T-cell (primary cell): ENCODE data around the gene LEUTX. TPM values are rescaled to one million over a fixed set of nuclear protein-coding genes. Genes with fewer than 3 reads are reported as not detected.
"Not testable (repeated sequence)": the region's sequence is repeated elsewhere in the genome, so short reads cannot be mapped to it uniquely, and the experiment has no call there.

Experiments used
- ATAC-seq, 4 experiments: fragments of 200-7000 bp in 3 of 4; fragments of 150-1000 bp in 1 of 4; cut with Tn5 transposase; replicated peaks in 1 of 4; 1 replicate in 3 of 4; 2 replicates in 1 of 4; pipeline ENCODE4 v1.10.0; 2021; ENCODE audit warnings: moderate library complexity in 3 of 4, mild to moderate bottlenecking in 2 of 4, moderate number of reproducible peaks in 1 of 4
- CTCF ChIA-PET, 2 donors: fragments of 300-600 bp; sonication (Branson Sonifier 250); formaldehyde crosslinking; loops; one replicate each; lab custom pipeline; 2022; ENCODE audit warnings: antibody characterized with exemption in 2 of 2; lab: Charles Lee
- POLR2A ChIA-PET, 2 donors: fragments of 300-600 bp; sonication (Branson Sonifier 250); formaldehyde crosslinking; loops; one replicate each; lab custom pipeline; 2022; ENCODE audit warnings: antibody characterized with exemption in 2 of 2; lab: Charles Lee
- DNase-seq, 35 experiments: peaks; one replicate each; pipeline versions ENCODE4 v3.0.0 to v3.0.0-alpha.2; 2013 to 2023
- H3K27ac ChIP-seq: one replicate; pipeline ENCODE4 v1.5.1; 2013; ENCODE audit warnings: low read length
- H3K27me3 ChIP-seq, 2 experiments: replicated peaks in 1 of 2; 1 replicate in 1 of 2; 2 replicates in 1 of 2; pipeline versions ENCODE4 v1.6.1 to v1.7.0; 2013; ENCODE audit warnings: low read length in 1 of 2, mixed read lengths in 1 of 2; ENCODE audit not compliant: control insufficient read depth in 2 of 2, insufficient read depth in 2 of 2; ENCODE audit errors: extremely low read depth in 1 of 2
- H3K36me3 ChIP-seq, 2 donors: 1 replicate in 1 of 2; 2 replicates in 1 of 2; pipeline versions ENCODE4 v1.6.1 to v1.7.0; 2013; ENCODE audit warnings: low read length in 1 of 2; ENCODE audit not compliant: control insufficient read depth in 2 of 2, insufficient read depth in 1 of 2; ENCODE audit errors: extremely low read depth in 1 of 2
- H3K4me1 ChIP-seq, 2 experiments: 1 replicate in 1 of 2; 2 replicates in 1 of 2; pipeline versions ENCODE4 v1.6.1 to v1.7.0; 2013; ENCODE audit warnings: low read length in 2 of 2, mixed read lengths in 1 of 2; ENCODE audit not compliant: insufficient read depth in 2 of 2, control insufficient read depth in 1 of 2; ENCODE audit errors: extremely low read depth in 1 of 2
- H3K4me3 ChIP-seq, 2 donors: 1 replicate in 1 of 2; 2 replicates in 1 of 2; pipeline versions ENCODE4 v1.5.1 to v1.7.0; 2013; ENCODE audit warnings: mild to moderate bottlenecking in 2 of 2, low read length in 1 of 2, moderate library complexity in 1 of 2; ENCODE audit not compliant: control insufficient read depth in 1 of 2; ENCODE audit errors: extremely low read depth in 1 of 2
- H3K9me3 ChIP-seq: 2 replicates; pipeline ENCODE4 v1.7.0; 2013
- H3K27ac Mint-ChIP-seq, 2 donors: one replicate each; pipeline ENCODE4 v1.8.0; 2020 to 2021; ENCODE audit warnings: mild to moderate bottlenecking in 2 of 2, mixed read lengths in 2 of 2
- H3K27me3 Mint-ChIP-seq, 2 donors: one replicate each; pipeline ENCODE4 v1.8.0; 2021 to 2022; ENCODE audit warnings: mixed read lengths in 2 of 2
- H3K36me3 Mint-ChIP-seq: one replicate; pipeline ENCODE4 v1.8.0; 2021; ENCODE audit warnings: mixed read lengths
- H3K4me1 Mint-ChIP-seq, 3 donors: one replicate each; pipeline ENCODE4 v1.8.0; 2020 to 2022; ENCODE audit warnings: mixed read lengths in 3 of 3, mild to moderate bottlenecking in 1 of 3
- H3K4me3 Mint-ChIP-seq, 3 donors: one replicate each; pipeline ENCODE4 v1.8.0; 2020 to 2022; ENCODE audit warnings: mild to moderate bottlenecking in 3 of 3, mixed read lengths in 3 of 3, moderate library complexity in 3 of 3
- H3K9me3 Mint-ChIP-seq, 3 donors: one replicate each; pipeline ENCODE4 v1.8.0; 2020 to 2022; ENCODE audit warnings: mixed read lengths in 3 of 3
- WGBS: methylation state at CpG from one replicate; pipeline ENCODE4 v1.1.5; 2013; ENCODE audit warnings: missing lambda C conversion rate; ENCODE audit not compliant: insufficient coverage; 5-methylcytosine and 5-hydroxymethylcytosine counted together
- total RNA-seq, 35 experiments: library from RNA in 6 of 35; stranded (reverse) in 6 of 35; fragments of 120-200 nt in 1 of 35; gene quantifications; one replicate each; pipeline versions ENCODE4 v1.2.1 to v1.2.4 and lab custom pipeline; 2013 to 2026

The LEUTX gene
- total RNA-seq, 5 donors from 2014 or later (not counting 1 experiment from before 2014, with no cell fraction given) = not detected

- H3K4me1 Mint-ChIP-seq, H3K4me3 Mint-ChIP-seq, H3K36me3 Mint-ChIP-seq, H3K36me3 ChIP-seq, H3K4me3 ChIP-seq, POLR2A ChIA-PET, H3K27ac Mint-ChIP-seq, H3K27ac ChIP-seq, H3K9me3 Mint-ChIP-seq, CTCF ChIA-PET, H3K4me1 ChIP-seq, ATAC-seq, DNase-seq, H3K9me3 ChIP-seq: not testable (repeated sequence)
- peaks cover 19 to 25% of the 10 kb centered on the region in 2 donors for H3K27me3 Mint-ChIP-seq
- H3K27me3 ChIP-seq = peaks cover 3 to 13% of the 10 kb centered on the region in 2 experiments
- WGBS = no CpG with 5 or more reads among the region's 1 CpG
Observed at GRCh38 chr19:39761851-39762250, 16.8 kb upstream of the LEUTX start.

- Mint-ChIP-seq H3K27me3 (peaks cover 4 to 5% of the 10 kb centered on the region in 2 donors), H3K36me3 (no peaks in the 10 kb centered on the region), H3K4me3 (no peak overlapping the region), H3K27ac (no peak overlapping the region), H3K4me1 (peaks cover 0 to 6% (median 2%) of the 10 kb centered on the region in 3 donors), H3K9me3 (peaks cover 3 to 4% (median 4%) of the 10 kb centered on the region in 3 donors)
- ATAC-seq (no peak), DNase-seq (peak in 21 of 35 experiments; percentile 2 to 64 (median 15))
- no peak overlapping the region for H3K27ac ChIP-seq
- 71% methylated on average over 1 of the region's 16 CpGs for WGBS
- ChIA-PET POLR2A (no interaction called here), CTCF (interaction anchor here in 1 of 2 donors (1.0 kb wide), 1 partner anchor 80 kb away, joined by 5 read pairs; no protein-coding TSS in a partner anchor)
- H3K36me3 ChIP-seq = no peaks in the 10 kb centered on the region
- H3K4me1 ChIP-seq = peaks cover 0 to 2% of the 10 kb centered on the region in 2 experiments
- no peak overlapping the region for H3K4me3 ChIP-seq
- peaks cover 0 to 16% of the 10 kb centered on the region in 2 experiments for H3K27me3 ChIP-seq
- no peaks in the 10 kb centered on the region for H3K9me3 ChIP-seq
Observed at GRCh38 chr19:39765091-39766076, 13.3 kb upstream of the LEUTX start.

- DNase-seq (no peak), ATAC-seq (no peak)
- H3K27me3 ChIP-seq = peaks cover 0 to 18% of the 10 kb centered on the region in 2 experiments
- Mint-ChIP-seq H3K9me3 (peaks cover 3 to 4% (median 4%) of the 10 kb centered on the region in 3 donors), H3K4me3 (no peak overlapping the region), H3K27me3 (peaks cover 3 to 9% of the 10 kb centered on the region in 2 donors), H3K27ac (no peak overlapping the region), H3K36me3 (no peaks in the 10 kb centered on the region), H3K4me1 (peaks cover 0 to 6% (median 2%) of the 10 kb centered on the region in 3 donors)
- no peaks in the 10 kb centered on the region for H3K9me3 ChIP-seq
- POLR2A ChIA-PET = no interaction called here
- no peak overlapping the region for H3K27ac ChIP-seq
- 72% methylated on average over 7 of the region's 8 CpGs for WGBS
- H3K36me3 ChIP-seq = no peaks in the 10 kb centered on the region
- peaks cover 0 to 2% of the 10 kb centered on the region in 2 experiments for H3K4me1 ChIP-seq
- no peak overlapping the region for H3K4me3 ChIP-seq
- CTCF ChIA-PET = interaction anchor here in 1 of 2 donors (1.2 kb wide), 1 partner anchor 24 kb away, joined by 3 read pairs; no protein-coding TSS in a partner anchor
Observed at GRCh38 chr19:39768334-39768733, 10.3 kb upstream of the LEUTX start.

GRCh38 chr19:39768786-39769185 lies 9.9 kb upstream of the LEUTX start:
- no peak overlapping the region for H3K27ac ChIP-seq
- DNase-seq (no peak), ATAC-seq (no peak)
- WGBS = 78% methylated on average over 3 of the region's 4 CpGs
- peaks cover 3 to 9% of the 10 kb centered on the region in 2 donors for H3K27me3 Mint-ChIP-seq
- H3K4me1 ChIP-seq = peaks cover 0 to 2% of the 10 kb centered on the region in 2 experiments
- POLR2A ChIA-PET = no interaction called here
- no peak overlapping the region for H3K4me3 ChIP-seq
- no peak overlapping the region for H3K4me3 Mint-ChIP-seq
- peaks cover 3 to 4% (median 4%) of the 10 kb centered on the region in 3 donors for H3K9me3 Mint-ChIP-seq
- CTCF ChIA-PET = interaction anchor here in 1 of 2 donors (1.2 kb wide), 1 partner anchor 25 kb away, joined by 3 read pairs; no protein-coding TSS in a partner anchor
- H3K27me3 ChIP-seq = peaks cover 0 to 18% of the 10 kb centered on the region in 2 experiments
- H3K36me3 Mint-ChIP-seq = no peaks in the 10 kb centered on the region
- H3K4me1 Mint-ChIP-seq = peaks cover 0 to 6% (median 2%) of the 10 kb centered on the region in 3 donors
- no peaks in the 10 kb centered on the region for H3K9me3 ChIP-seq
- H3K36me3 ChIP-seq = no peaks in the 10 kb centered on the region
- no peak overlapping the region for H3K27ac Mint-ChIP-seq

- ChIA-PET CTCF (interaction anchor here in 1 of 2 donors (0.7 kb wide), 1 partner anchor 11 kb away, joined by 3 read pairs; no protein-coding TSS in a partner anchor), POLR2A (interaction anchor here in 1 of 2 donors (0.7 kb wide), 1 partner anchor 26 kb away, joined by 4 read pairs; no protein-coding TSS in a partner anchor)
- H3K4me1 ChIP-seq = no peaks in the 10 kb centered on the region
- WGBS = no CpG with 5 or more reads among the region's 3 CpGs
- Mint-ChIP-seq H3K4me1 (peaks cover 0 to 3% (median 0%) of the 10 kb centered on the region in 3 donors), H3K4me3 (no peak overlapping the region), H3K27ac (no peak overlapping the region), H3K9me3 (no peaks in the 10 kb centered on the region), H3K36me3 (no peaks in the 10 kb centered on the region), H3K27me3 (peaks cover 31 to 34% of the 10 kb centered on the region in 2 donors)
- ATAC-seq (no peak), DNase-seq (no peak)
- H3K27ac ChIP-seq = no peak overlapping the region
- no peaks in the 10 kb centered on the region for H3K36me3 ChIP-seq
- peaks cover 7 to 17% of the 10 kb centered on the region in 2 experiments for H3K27me3 ChIP-seq
- H3K9me3 ChIP-seq = no peaks in the 10 kb centered on the region
- no peak overlapping the region for H3K4me3 ChIP-seq
Observed at GRCh38 chr19:39780894-39781293, 2.2 kb downstream of the LEUTX start.

- Histone ChIP-seq H3K9me3 (no peaks in the 10 kb centered on the region), H3K4me1 (peaks cover 0 to 2% of the 10 kb centered on the region in 2 experiments), H3K36me3 (no peaks in the 10 kb centered on the region), H3K4me3 (no peak overlapping the region), H3K27ac (no peak overlapping the region), H3K27me3 (peaks cover 3 to 21% of the 10 kb centered on the region in 2 experiments)
- no peak overlapping the region for H3K4me3 Mint-ChIP-seq
- H3K36me3 Mint-ChIP-seq = peaks cover 2% of the 10 kb centered on the region
- no peak overlapping the region for H3K27ac Mint-ChIP-seq
- DNase-seq = no peak
- H3K9me3 Mint-ChIP-seq = peaks cover 6 to 12% (median 9%) of the 10 kb centered on the region in 3 donors
- peaks cover 0 to 4% (median 0%) of the 10 kb centered on the region in 3 donors for H3K4me1 Mint-ChIP-seq
- ChIA-PET CTCF (interaction anchor here in 1 of 2 donors (0.7 kb wide), 1 partner anchor 25 kb away, joined by 3 read pairs; no protein-coding TSS in a partner anchor), POLR2A (interaction anchor here in 1 of 2 donors (0.6 kb wide), 1 partner anchor 45 kb away, joined by 3 read pairs; no protein-coding TSS in a partner anchor)
- H3K27me3 Mint-ChIP-seq = peaks cover 32 to 34% of the 10 kb centered on the region in 2 donors
- ATAC-seq = no peak
Observed at GRCh38 chr19:39788244-39788643, 9.6 kb downstream of the LEUTX start.
